GM12878 (cell line): Measurements from ENCODE around the gene NAGK. TPM values are rescaled to one million over a fixed set of nuclear protein-coding genes. Genes with fewer than 3 reads are reported as not detected.

Experiments used
- ATAC-seq: fragments of 200-7000 bp; cut with Tn5 transposase; 3 replicates; pipeline ENCODE4 v1.9.1; 2020; ENCODE audit warnings: mild to moderate bottlenecking, moderate library complexity
- BruUV-seq: library from RNA; stranded (reverse); fragments of 400-500 nt; replicated peaks from 2 replicates; lab custom pipeline; 2021; lab: Mats Ljungman, UMichigan
- CTCF ChIA-PET: fragments of 300-600 bp; sonication (Branson Sonifier 250); formaldehyde crosslinking; extraction: SDS; loops from one replicate; lab custom pipeline; 2021; ENCODE audit warnings: inconsistent platforms; lab: Yijun Ruan, JAX
- POLR2A ChIA-PET: fragments of 350-600 bp; formaldehyde crosslinking; extraction: SDS; loops from one replicate; lab custom pipeline; 2021; ENCODE audit warnings: inconsistent platforms; lab: Charles Lee
- RAD21 ChIA-PET: fragments of 300-600 bp; sonication (Branson Sonifier 250); formaldehyde crosslinking; loops from one replicate; lab custom pipeline; 2023; ENCODE audit warnings: antibody characterized with exemption; ENCODE audit not compliant: unreplicated experiment; lab: Charles Lee
- SMC1A ChIA-PET: fragments of 300-600 bp; sonication (Branson Sonifier 250); formaldehyde crosslinking; loops from one replicate; lab custom pipeline; 2023; ENCODE audit not compliant: unreplicated experiment, uncharacterized antibody; lab: Charles Lee
- DNase-seq: peaks from one replicate; pipeline ENCODE4 v3.0.0-alpha.2; 2011; ENCODE audit warnings: low read depth, low spot score
- FAIRE-seq: peaks from 3 replicates; lab custom pipeline; 2011; peaks lifted over from hg19 to GRCh38; lab: Jason Lieb, UNC
- H2AFZ ChIP-seq: 2 replicates; pipeline ENCODE4 v1.6.0; 2011; ENCODE audit warnings: low read depth, low read length, control low read depth; ENCODE audit not compliant: control insufficient read depth
- H3K27ac ChIP-seq: 2 replicates; pipeline ENCODE4 v1.5.1; 2011; ENCODE audit warnings: control low read depth; ENCODE audit not compliant: control insufficient read depth, insufficient read depth
- H3K27me3 ChIP-seq, 2 experiments: replicated peaks in 1 of 2; 2 replicates each; pipeline versions ENCODE4 v1.6.0 to v1.6.1; 2011; ENCODE audit warnings: low read length in 1 of 2; ENCODE audit not compliant: control insufficient read depth in 2 of 2, insufficient read depth in 2 of 2
- H3K36me3 ChIP-seq, 2 experiments: 2 replicates each; pipeline ENCODE4 v1.5.1; 2011; ENCODE audit warnings: low read length in 1 of 2; ENCODE audit not compliant: control insufficient read depth in 2 of 2, insufficient read depth in 2 of 2
- H3K4me1 ChIP-seq: 2 replicates; pipeline ENCODE4 v1.6.1; 2011; ENCODE audit warnings: mild to moderate bottlenecking, low read length, moderate library complexity, mixed read lengths; ENCODE audit not compliant: control insufficient read depth, insufficient read depth
- H3K4me2 ChIP-seq: 2 replicates; pipeline ENCODE4 v1.6.0; 2011; ENCODE audit warnings: control low read depth; ENCODE audit not compliant: control insufficient read depth, insufficient read depth
- H3K4me3 ChIP-seq: fragments of 200-600 bp; sonication (generic); 2 replicates; pipeline ENCODE4 v1.5.1; 2016
- H3K79me2 ChIP-seq: 2 replicates; pipeline ENCODE4 v1.6.0; 2011; ENCODE audit warnings: low read length; ENCODE audit not compliant: control insufficient read depth, insufficient read depth
- H3K9ac ChIP-seq: 2 replicates; pipeline ENCODE4 v1.8.0; 2011; ENCODE audit warnings: low read length, control low read depth, mixed read lengths; ENCODE audit not compliant: control insufficient read depth, insufficient read depth
- H3K9me3 ChIP-seq: replicated peaks from 3 replicates; pipeline ENCODE4 v1.5.1; 2011; ENCODE audit warnings: mild to moderate bottlenecking, low read length; ENCODE audit not compliant: control insufficient read depth, insufficient read depth
- H4K20me1 ChIP-seq: 2 replicates; pipeline ENCODE4 v1.6.0; 2011; ENCODE audit not compliant: control insufficient read depth, insufficient read depth
- BCL3 ChIP-seq: IDR thresholded peaks from 2 replicates; pipeline ENCODE4 v1.6.1; 2011; ENCODE audit warnings: borderline replicate concordance, low read depth, mild to moderate bottlenecking, moderate library complexity, low read length; ENCODE audit not compliant: insufficient read depth, poor library complexity, severe bottlenecking
- CBX3 ChIP-seq: fragments of 200-600 bp; sonication (generic); IDR thresholded peaks from 2 replicates; pipeline ENCODE4 v1.6.1; 2016; ENCODE audit warnings: low read depth, borderline replicate concordance
- CEBPB ChIP-seq, 2 experiments: fragments of 150-350 bp in 1 of 2; IDR thresholded peaks; 2 replicates each; pipeline ENCODE4 v1.6.1; 2012 to 2014; ENCODE audit warnings: low read depth in 2 of 2, low read length in 2 of 2, borderline replicate concordance in 1 of 2, inconsistent platforms in 1 of 2
- CREB1 ChIP-seq: IDR thresholded peaks from 2 replicates; pipeline ENCODE4 v1.6.1; 2012; ENCODE audit warnings: low read depth, mild to moderate bottlenecking, inconsistent platforms
- CTCF ChIP-seq, 3 experiments: IDR thresholded peaks in 2 of 3; conservative IDR thresholded peaks in 1 of 3; 2 replicates each; pipeline ENCODE4 v1.5.1; 2011; ENCODE audit warnings: low read depth in 3 of 3, low read length in 3 of 3, mild to moderate bottlenecking in 3 of 3, control low read depth in 2 of 3, moderate library complexity in 2 of 3, inconsistent platforms in 1 of 3, mixed read lengths in 1 of 3; ENCODE audit not compliant: control insufficient read depth in 2 of 3, insufficient read depth in 1 of 3; ENCODE audit errors: extremely low read depth in 1 of 3
- DPF2 ChIP-seq: fragments of 450-650 bp; IDR thresholded peaks from 2 replicates; pipeline ENCODE4 v1.6.1; 2017; ENCODE audit warnings: mild to moderate bottlenecking
- GABPA ChIP-seq: IDR thresholded peaks from 2 replicates; pipeline ENCODE4 v1.6.1; 2014; ENCODE audit warnings: antibody characterized with exemption, low read depth, mild to moderate bottlenecking, inconsistent platforms
- HDGF ChIP-seq: fragments of 450-650 bp; IDR thresholded peaks from 2 replicates; pipeline ENCODE4 v1.6.1; 2016; ENCODE audit warnings: antibody characterized with exemption
- KLF5 ChIP-seq: fragments of 450-650 bp; IDR thresholded peaks from 2 replicates; pipeline ENCODE4 v1.6.1; 2014; ENCODE audit warnings: mild to moderate bottlenecking; ENCODE audit not compliant: partially characterized antibody
- PAX8 ChIP-seq: fragments of 450-650 bp; IDR thresholded peaks from 2 replicates; pipeline ENCODE4 v1.6.1; 2017; ENCODE audit warnings: mild to moderate bottlenecking, moderate library complexity
- POLR2AphosphoS2 ChIP-seq: IDR thresholded peaks from 2 replicates; pipeline ENCODE4 v1.6.1; 2011; ENCODE audit warnings: low read depth, mild to moderate bottlenecking, low read length, improper control_type of control experiment, moderate library complexity
- RB1 ChIP-seq: fragments of 450-650 bp; formaldehyde crosslinking; IDR thresholded peaks from 2 replicates; pipeline ENCODE4 v1.6.1; 2017; ENCODE audit warnings: mild to moderate bottlenecking, borderline replicate concordance
- SMAD5 ChIP-seq: IDR thresholded peaks from 2 replicates; pipeline ENCODE4 v1.6.1; 2016; ENCODE audit warnings: antibody characterized with exemption, low read depth
- TBL1XR1 ChIP-seq: IDR thresholded peaks from 2 replicates; pipeline ENCODE4 v1.6.1; 2012; ENCODE audit warnings: low read depth, low read length, improper control_type of control experiment
- TCF7 ChIP-seq: IDR thresholded peaks from 2 replicates; pipeline ENCODE4 v1.6.1; 2014; ENCODE audit warnings: antibody characterized with exemption, borderline replicate concordance
- YBX1 ChIP-seq: fragments of 450-650 bp; IDR thresholded peaks from 2 replicates; pipeline ENCODE4 v1.6.1; 2016; ENCODE audit warnings: antibody characterized with exemption
- ZNF24 ChIP-seq: fragments of 450-650 bp; IDR thresholded peaks from 2 replicates; pipeline ENCODE4 v1.6.1; 2017; ENCODE audit warnings: antibody characterized with exemption, mild to moderate bottlenecking
- ZNF274 ChIP-seq: IDR thresholded peaks from one replicate; pipeline ENCODE4 v1.8.0; 2011; ENCODE audit not compliant: insufficient read length, insufficient read depth
- ZZZ3 ChIP-seq: IDR thresholded peaks from 2 replicates; pipeline ENCODE4 v1.6.1; 2011; ENCODE audit warnings: low read depth; ENCODE audit not compliant: control insufficient read depth, insufficient read length
- WGBS: methylation state at CpG from one replicate; pipeline ENCODE4 v1.1.6; 2016; ENCODE audit warnings: low lambda C conversion rate; ENCODE audit not compliant: insufficient replicate concordance, insufficient coverage; ENCODE audit errors: missing lambda C conversion rate; 5-methylcytosine and 5-hydroxymethylcytosine counted together
- in situ Hi-C: fragments of 300-500 bp; cut with MboI; formaldehyde crosslinking; loops from 9 replicates; pipeline ENCODE4 v1.14.3; 2018; ENCODE audit warnings: mixed read lengths
- intact Hi-C: fragments of 100-400 bp; cut with micrococcal nuclease; formaldehyde crosslinking; loops from one replicate; pipeline ENCODE4 v1.14.2; 2022; ENCODE audit not compliant: unreplicated experiment
- polyA plus RNA-seq, 11 experiments: library from polyadenylated mRNA; depleted of rRNA in 4 of 11; unstranded in 6 of 11; stranded (reverse) in 5 of 11; fragments of >200 nt; fragmentation: Nextera tagmentation in 4 of 11; fragmentation: Illumina TruSeq in 1 of 11; extraction: Ambion mirVana in 4 of 11; extraction: Trizol in 1 of 11; gene quantifications; 1 replicate in 1 of 11; 2 replicates in 10 of 11; pipeline versions ENCODE4 v1.2.1 to v1.2.3, GENCODE V29; 2011 to 2016; ENCODE audit warnings: inconsistent platforms in 2 of 11, missing spikeins in 2 of 11, low read depth in 1 of 11
- total RNA-seq, 4 experiments: library from RNA; depleted of rRNA in 3 of 4; stranded (reverse); fragments of >200 nt in 3 of 4; fragmentation: Illumina TruSeq in 1 of 4; extraction: Trizol in 1 of 4; gene quantifications; 2 replicates each; pipeline versions ENCODE4 v1.2.1 to v1.2.3, GENCODE V29; 2013 to 2021

NAGK gene
- total and polyA plus RNA-seq, 10 of the 15 experiments (the other 5 are each of a cell fraction or from before 2014, with no cell fraction given), result 67.7 to 137 (median 115) TPM

GRCh38 chr2:71082402-71083252 is 14.2 kb downstream of the NAGK start:
- DNase-seq, result no peak
- Histone ChIP-seq H3K4me2 (peak overlapping the region; percentile 60), H3K9ac (no peak overlapping the region; the same call in 1 of the 2 replicates), H3K79me2 (no peaks in the 10 kb centered on the region), H3K27me3 (no peaks in the 10 kb centered on the region), H3K4me3 (no peak overlapping the region), H4K20me1 (no peaks in the 10 kb centered on the region), H3K36me3 (peaks cover 6 to 8% of the 10 kb centered on the region in 2 experiments), H3K4me1 (peaks cover 14% of the 10 kb centered on the region), H3K27ac (peak overlapping the region; percentile 24; the same call in 1 of the 2 replicates), H3K9me3 (no peaks in the 10 kb centered on the region), H2AFZ (no peak overlapping the region)
- ATAC-seq, result peak; percentile 91
- 22% methylated on average over 5 of the region's 5 CpGs for WGBS
- ChIA-PET SMC1A (interaction anchor here (0.9 to 2.0 kb wide), 3 partner anchors 12 to 250 kb away, joined by 3 to 11 read pairs (median 4); no protein-coding TSS in a partner anchor), POLR2A (interaction anchor here (1.8 to 1.9 kb wide), 2 partner anchors 10 to 12 kb away, joined by 4 to 5 read pairs; no protein-coding TSS in a partner anchor), CTCF (interaction anchor here (1.8 to 4.1 kb wide), 2 partner anchors 11 to 18 kb away, joined by 10 to 36 read pairs; no protein-coding TSS in a partner anchor), RAD21 (interaction anchor here (1.1 kb wide), 1 partner anchor 17 kb away, joined by 5 read pairs; no protein-coding TSS in a partner anchor)
- no peak for FAIRE-seq
- intact Hi-C loops, result no loop called here
- in situ Hi-C loops, result no loop called here
- BruUV-seq, result no TSS peak
- no peak for TF ChIP-seq ZNF274
- TF ChIP-seq GABPA, result no peak
- 0 out of 2 replicates have a peak, but pooled peaks have one; percentile 59 for TF ChIP-seq POLR2AphosphoS2
- no peak for TF ChIP-seq CTCF (IDR thresholded peaks at IDR 0.05 in 2 of 3, conservative IDR thresholded peaks at IDR 0.05 in 1 of 3; ENCODE audit: control insufficient read depth in 2 of 3, extremely low read depth in 1 of 3, insufficient read depth in 1 of 3, low read depth in 3 of 3, low read length in 3 of 3)
- no peak for TF ChIP-seq YBX1
- TF ChIP-seq HDGF, result no peak
- 0 out of 2 replicates have a peak, but pooled peaks have one; percentile 17 for TF ChIP-seq TCF7
- TF ChIP-seq ZZZ3, result no peak
- no peak for TF ChIP-seq CEBPB (IDR thresholded peaks at IDR 0.05; ENCODE audit: borderline replicate concordance in 1 of 2, low read depth in 2 of 2, low read length in 2 of 2)
- TF ChIP-seq CREB1, result 0 out of 2 replicates have a peak, but pooled peaks have one; percentile 25
- TF ChIP-seq DPF2, result peak; percentile 96
- no peak for TF ChIP-seq RB1
- TF ChIP-seq SMAD5, result no peak
- TF ChIP-seq BCL3, result peak; percentile 89
- TF ChIP-seq TBL1XR1, result no peak
- TF ChIP-seq PAX8, result no peak
- TF ChIP-seq KLF5, result no peak
- no peak for TF ChIP-seq ZNF24
- no peak for TF ChIP-seq CBX3
